COR-L47 (cell line): ENCODE data around the gene AAMP.

Source experiments
- DNase-seq: peaks from one replicate; lab custom pipeline; 2025; lab: John Stamatoyannopoulos, UW

The AAMP gene

DNA sequence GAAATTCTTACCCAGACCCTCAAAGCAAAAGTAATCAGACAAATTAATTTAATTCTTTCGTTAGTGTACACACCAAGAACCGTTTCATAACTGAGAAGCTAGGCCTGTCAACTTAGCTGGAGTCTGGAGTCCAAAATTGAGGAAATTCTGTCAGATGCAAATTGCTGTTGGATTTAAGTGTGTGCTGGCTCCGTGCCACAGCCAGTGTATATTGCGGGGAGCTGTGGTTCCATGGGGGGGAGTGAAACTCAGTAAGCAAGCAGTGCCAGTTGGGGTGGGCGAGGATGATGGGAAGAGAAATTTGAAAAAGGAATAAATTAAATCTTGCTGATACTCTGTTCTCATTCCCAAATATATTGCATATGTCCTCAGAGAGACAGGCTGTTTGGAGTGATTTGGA is 48.9 kb downstream of the AAMP start:
- DNase-seq = no peak

DNA sequence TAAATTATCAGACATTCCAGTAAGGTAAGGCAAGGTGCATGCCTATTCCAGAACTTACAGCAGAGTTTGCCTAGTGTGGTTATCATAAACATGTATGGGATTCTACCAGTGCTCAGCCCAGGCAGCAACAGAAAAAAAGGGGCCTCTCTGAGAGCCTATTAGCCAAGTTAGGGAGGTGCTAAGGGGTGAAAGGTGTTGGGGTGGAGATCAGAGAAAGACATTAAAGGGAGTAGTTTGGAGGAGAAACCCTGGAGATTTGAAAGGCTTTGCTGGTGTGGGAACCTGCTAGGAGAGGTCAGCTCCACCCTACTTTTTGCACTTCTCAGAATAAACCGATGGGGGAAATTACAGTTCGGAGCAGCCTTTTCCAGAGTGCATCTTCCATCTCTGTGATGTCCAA is 50.0 kb downstream of the AAMP start:
- no peak for DNase-seq

- no peak for DNase-seq
These were observed 51.4 kb downstream of the AAMP start for GRCh38 chr2:218218268-218219185.

DNA sequence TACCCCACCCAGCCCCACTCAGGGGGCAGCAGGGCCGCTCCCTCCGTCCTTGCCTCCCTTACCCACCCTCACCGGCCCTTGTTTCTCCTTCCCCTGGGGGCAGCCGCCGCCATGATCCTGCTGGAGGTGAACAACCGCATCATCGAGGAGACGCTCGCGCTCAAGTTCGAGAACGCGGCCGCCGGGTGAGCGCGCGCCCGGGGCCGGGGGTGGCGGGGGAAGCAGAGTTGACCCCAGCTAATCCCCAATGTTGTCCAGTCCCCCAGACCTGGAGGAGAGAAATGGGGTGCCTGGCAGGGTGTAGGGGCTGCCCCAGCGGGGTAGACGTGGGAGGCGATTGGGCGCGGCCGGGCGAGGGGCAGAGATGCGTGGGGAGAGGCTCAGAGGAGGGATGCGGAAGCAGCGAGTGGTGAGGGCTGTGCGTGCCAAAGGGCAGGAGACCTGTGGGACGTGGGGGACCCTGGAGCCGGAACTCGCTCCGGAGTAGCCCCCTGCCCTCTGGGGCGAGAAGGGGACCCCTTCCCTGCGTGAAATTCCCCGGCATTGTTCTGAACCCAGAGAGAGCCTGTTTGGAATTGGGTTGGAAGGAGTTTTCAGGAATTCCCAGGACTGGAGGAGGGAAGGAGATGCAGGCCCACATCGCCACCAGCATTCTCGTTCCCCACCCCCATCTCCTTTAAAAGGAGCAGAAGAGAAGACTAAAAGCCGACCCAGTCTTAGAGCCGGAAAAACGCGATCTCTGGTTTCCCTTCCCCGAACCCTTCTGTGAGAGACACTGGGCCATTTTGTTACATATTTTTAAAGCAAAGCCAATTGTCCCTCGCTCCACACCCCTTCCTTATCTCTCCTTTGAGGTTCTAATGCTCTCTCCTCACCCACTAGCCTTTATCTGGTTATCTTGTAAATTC is 52.3 kb downstream of the AAMP start:
- DNase-seq = no peak

DNA sequence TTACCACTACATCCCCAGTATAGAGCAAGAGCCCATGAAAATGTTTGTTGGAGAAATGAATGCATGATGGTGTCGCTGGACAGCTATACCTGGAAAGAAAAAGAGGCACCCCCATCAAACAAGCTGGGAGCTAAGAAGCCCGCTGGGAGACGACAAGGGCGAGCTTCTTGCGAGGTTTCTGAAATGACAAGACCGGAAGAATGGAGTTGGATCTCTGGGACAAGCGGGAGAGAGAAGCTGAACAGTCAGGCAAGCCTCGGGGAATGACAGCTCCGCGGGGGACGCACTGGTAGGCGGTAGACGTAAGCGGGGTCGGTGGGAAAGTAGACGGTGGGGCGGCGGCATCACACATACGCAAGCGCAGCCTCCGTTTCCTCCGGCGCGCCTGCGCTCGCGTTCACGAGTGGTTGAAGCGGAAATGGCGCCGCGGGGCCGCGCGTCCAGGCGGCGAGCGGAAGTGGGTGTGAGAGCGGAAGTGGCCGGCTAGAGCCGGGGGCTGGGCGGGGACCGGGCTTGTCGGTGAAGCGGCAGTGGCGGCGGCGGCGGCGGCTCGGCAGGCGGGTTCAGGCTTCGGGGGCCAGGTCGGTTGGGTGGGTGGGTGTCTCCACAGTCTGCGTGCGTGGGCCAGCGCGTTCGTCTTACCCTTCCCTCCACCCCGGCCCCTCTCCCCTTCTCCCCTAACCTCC is 53.1 kb downstream of the AAMP start, which contains the start of gene ARPC2:
Gene ARPC2, plus strand, starts transcription at position 516 of the 686 bp plus-strand sequence. CDS start 282 bp downstream, outside the sequence.
- peak; percentile 94 for DNase-seq

DNA sequence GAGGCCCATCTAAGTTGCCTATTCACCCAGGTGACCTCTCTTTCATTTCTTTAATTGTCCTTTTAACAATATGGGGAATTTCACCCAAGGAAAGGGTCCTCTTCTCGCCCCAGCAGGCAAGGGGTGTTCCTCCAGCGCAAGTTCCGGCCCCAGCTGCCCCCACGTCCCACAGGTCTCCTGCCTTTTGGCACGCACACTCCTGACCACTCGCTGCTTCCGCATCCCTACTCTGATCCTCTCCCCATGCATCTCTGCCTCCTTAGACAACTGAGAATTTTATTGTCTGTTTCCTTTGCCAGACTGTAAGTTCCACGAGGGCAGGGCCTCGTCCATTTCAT is 53.6 kb downstream of the AAMP start:
- no peak for DNase-seq
